Measurements from ENCODE around the gene KRTAP4-8.

DNA sequence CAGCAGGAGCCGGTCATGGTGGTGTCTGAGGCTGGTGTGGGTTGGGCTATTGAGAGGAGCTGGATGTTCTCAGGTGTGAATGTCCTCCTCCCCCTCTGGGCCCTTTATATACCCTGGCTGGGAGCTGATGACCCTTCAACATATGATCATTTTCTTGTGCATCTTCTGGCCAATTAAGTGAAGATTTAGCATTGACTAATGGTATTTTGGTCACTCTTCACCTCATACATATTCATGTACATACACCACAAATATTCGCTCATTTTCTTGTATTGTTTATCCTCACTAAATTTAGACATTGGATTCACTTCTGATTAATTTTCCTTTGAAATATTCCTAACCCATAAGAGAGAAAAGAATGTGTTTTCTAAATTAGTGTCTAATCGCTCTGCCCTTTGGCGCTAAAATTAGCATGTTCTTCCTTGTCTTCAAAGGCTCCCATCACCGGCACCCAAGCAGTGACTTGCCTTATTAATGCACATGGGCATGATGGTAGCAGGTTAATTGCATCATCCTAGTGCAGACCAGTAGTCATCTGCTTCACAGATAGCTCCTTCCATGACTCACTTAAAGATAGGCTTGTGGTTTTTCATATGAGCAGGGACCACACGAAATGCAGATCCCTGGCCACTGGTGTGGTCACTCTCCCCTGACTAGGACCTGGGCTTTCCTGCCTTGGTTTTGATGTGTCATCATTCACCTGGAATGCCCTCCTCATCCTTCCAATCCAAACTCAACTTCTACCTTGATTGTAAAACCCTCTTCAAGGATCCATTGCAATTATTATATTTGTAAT lies 31.9 kb downstream of the KRTAP4-8 start, which contains the start of gene KRTAP2-4:
- TF ChIP-seq, protein P1, sequence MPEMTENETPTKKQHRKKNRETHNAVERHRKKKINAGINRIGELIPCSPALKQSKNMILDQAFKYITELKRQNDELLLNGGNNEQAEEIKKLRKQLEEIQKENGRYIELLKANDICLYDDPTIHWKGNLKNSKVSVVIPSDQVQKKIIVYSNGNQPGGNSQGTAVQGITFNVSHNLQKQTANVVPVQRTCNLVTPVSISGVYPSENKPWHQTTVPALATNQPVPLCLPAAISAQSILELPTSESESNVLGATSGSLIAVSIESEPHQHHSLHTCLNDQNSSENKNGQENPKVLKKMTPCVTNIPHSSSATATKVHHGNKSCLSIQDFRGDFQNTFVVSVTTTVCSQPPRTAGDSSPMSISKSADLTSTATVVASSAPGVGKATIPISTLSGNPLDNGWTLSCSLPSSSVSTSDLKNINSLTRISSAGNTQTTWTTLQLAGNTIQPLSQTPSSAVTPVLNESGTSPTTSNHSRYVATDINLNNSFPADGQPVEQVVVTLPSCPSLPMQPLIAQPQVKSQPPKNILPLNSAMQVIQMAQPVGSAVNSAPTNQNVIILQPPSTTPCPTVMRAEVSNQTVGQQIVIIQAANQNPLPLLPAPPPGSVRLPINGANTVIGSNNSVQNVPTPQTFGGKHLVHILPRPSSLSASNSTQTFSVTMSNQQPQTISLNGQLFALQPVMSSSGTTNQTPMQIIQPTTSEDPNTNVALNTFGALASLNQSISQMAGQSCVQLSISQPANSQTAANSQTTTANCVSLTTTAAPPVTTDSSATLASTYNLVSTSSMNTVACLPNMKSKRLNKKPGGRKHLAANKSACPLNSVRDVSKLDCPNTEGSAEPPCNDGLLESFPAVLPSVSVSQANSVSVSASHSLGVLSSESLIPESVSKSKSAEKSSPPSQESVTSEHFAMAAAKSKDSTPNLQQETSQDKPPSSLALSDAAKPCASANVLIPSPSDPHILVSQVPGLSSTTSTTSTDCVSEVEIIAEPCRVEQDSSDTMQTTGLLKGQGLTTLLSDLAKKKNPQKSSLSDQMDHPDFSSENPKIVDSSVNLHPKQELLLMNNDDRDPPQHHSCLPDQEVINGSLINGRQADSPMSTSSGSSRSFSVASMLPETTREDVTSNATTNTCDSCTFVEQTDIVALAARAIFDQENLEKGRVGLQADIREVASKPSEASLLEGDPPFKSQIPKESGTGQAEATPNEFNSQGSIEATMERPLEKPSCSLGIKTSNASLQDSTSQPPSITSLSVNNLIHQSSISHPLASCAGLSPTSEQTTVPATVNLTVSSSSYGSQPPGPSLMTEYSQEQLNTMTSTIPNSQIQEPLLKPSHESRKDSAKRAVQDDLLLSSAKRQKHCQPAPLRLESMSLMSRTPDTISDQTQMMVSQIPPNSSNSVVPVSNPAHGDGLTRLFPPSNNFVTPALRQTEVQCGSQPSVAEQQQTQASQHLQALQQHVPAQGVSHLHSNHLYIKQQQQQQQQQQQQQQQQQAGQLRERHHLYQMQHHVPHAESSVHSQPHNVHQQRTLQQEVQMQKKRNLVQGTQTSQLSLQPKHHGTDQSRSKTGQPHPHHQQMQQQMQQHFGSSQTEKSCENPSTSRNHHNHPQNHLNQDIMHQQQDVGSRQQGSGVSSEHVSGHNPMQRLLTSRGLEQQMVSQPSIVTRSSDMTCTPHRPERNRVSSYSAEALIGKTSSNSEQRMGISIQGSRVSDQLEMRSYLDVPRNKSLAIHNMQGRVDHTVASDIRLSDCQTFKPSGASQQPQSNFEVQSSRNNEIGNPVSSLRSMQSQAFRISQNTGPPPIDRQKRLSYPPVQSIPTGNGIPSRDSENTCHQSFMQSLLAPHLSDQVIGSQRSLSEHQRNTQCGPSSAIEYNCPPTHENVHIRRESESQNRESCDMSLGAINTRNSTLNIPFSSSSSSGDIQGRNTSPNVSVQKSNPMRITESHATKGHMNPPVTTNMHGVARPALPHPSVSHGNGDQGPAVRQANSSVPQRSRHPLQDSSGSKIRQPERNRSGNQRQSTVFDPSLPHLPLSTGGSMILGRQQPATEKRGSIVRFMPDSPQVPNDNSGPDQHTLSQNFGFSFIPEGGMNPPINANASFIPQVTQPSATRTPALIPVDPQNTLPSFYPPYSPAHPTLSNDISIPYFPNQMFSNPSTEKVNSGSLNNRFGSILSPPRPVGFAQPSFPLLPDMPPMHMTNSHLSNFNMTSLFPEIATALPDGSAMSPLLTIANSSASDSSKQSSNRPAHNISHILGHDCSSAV (CRISPR knock-in tag; IDR thresholded peaks at IDR 0.05; ENCODE audit: borderline replicate concordance): no peak
- no peak for TF ChIP-seq HIVEP1 (CRISPR knock-in tag; IDR thresholded peaks at IDR 0.05)

All from HepG2 (cell line).